ENCODE measurements around the gene SHE. TPM values are rescaled to one million over a fixed set of nuclear protein-coding genes. Genes with fewer than 3 reads are reported as not detected.

SHE gene
- total RNA-seq, 4 donors from 2014 or later: 9.0 to 24.6 (median 18.0) TPM

GRCh38 chr1:154548028-154548427, 45.8 kb upstream of the SHE start:
- Histone ChIP-seq H3K4me3 (no peak overlapping the region), H3K27ac (peak overlapping the region in 2 of 4 donors; percentile 12 to 37), H3K27me3 (no peaks in the 10 kb centered on the region), H3K9me3 (no peaks in the 10 kb centered on the region), H3K36me3 (peaks cover 0 to 44% (median 28%) of the 10 kb centered on the region in 3 donors), H3K4me1 (peaks cover 0 to 31% (median 0%) of the 10 kb centered on the region in 4 donors)
- no peak for DNase-seq (ENCODE audit: low spot score in 2 of 2)
- TF ChIP-seq POLR2A (IDR thresholded peaks at IDR 0.05) (no peak), EP300 (IDR thresholded peaks at IDR 0.05) (no peak), CTCF (IDR thresholded peaks at IDR 0.05) (no peak)
- WGBS, 2 donors: 38 to 46% methylated on average over 1 of the region's 1 CpG

- Histone ChIP-seq H3K4me1 (peaks cover 0 to 27% (median 0%) of the 10 kb centered on the region in 4 donors), H3K27ac (peak overlapping the region in 2 of 4 donors; percentile 12 to 37), H3K4me3 (no peak overlapping the region), H3K27me3 (no peaks in the 10 kb centered on the region), H3K9me3 (no peaks in the 10 kb centered on the region), H3K36me3 (peaks cover 0 to 36% (median 22%) of the 10 kb centered on the region in 3 donors)
- DNase-seq (ENCODE audit: low spot score in 2 of 2): no peak
- 58 to 69% methylated on average over 11 of the region's 11 CpGs for WGBS, 2 donors
- no peak for TF ChIP-seq POLR2A (IDR thresholded peaks at IDR 0.05)
- TF ChIP-seq EP300 (IDR thresholded peaks at IDR 0.05): no peak
- TF ChIP-seq CTCF (IDR thresholded peaks at IDR 0.05): no peak
Observed at GRCh38 chr1:154547105-154547732, 45.0 kb upstream of the SHE start.

GRCh38 chr1:154546264-154547063, 44.3 kb upstream of the SHE start:
- no peak for DNase-seq (ENCODE audit: low spot score in 2 of 2)

GRCh38 chr1:154541231-154541630, 39.0 kb upstream of the SHE start:
- WGBS, 2 donors: 45 to 48% methylated on average over 6 of the region's 6 CpGs
- H3K9me3 ChIP-seq: no peaks in the 10 kb centered on the region
- H3K27me3 ChIP-seq: no peaks in the 10 kb centered on the region
- H3K27ac ChIP-seq: no peak overlapping the region
- H3K4me1 ChIP-seq: no peaks in the 10 kb centered on the region
- DNase-seq (ENCODE audit: low spot score in 2 of 2): no peak
- peaks cover 0 to 3% (median 0%) of the 10 kb centered on the region in 3 donors for H3K36me3 ChIP-seq
- no peak overlapping the region for H3K4me3 ChIP-seq
- no peak for TF ChIP-seq POLR2A (IDR thresholded peaks at IDR 0.05)
- no peak for TF ChIP-seq EP300 (IDR thresholded peaks at IDR 0.05)
- no peak for TF ChIP-seq CTCF (IDR thresholded peaks at IDR 0.05)

More at GRCh38 chr1:154546264-154547063, 44.3 kb upstream of the SHE start:
- Histone ChIP-seq H3K9me3 (no peaks in the 10 kb centered on the region), H3K36me3 (peaks cover 0 to 28% (median 15%) of the 10 kb centered on the region in 3 donors), H3K27me3 (no peaks in the 10 kb centered on the region), H3K4me1 (peaks cover 0 to 27% (median 0%) of the 10 kb centered on the region in 4 donors), H3K27ac (peak overlapping the region in 1 of 4 donors; percentile 27), H3K4me3 (no peak overlapping the region)
- peak; percentile 59 to 81 (median 68) for TF ChIP-seq CTCF (IDR thresholded peaks at IDR 0.05)
- no peak for TF ChIP-seq POLR2A (IDR thresholded peaks at IDR 0.05)
- WGBS, 2 donors: 82 to 83% methylated on average over 13 of the region's 13 CpGs
